NCI-H460 (cell line): ENCODE data around the gene NHLRC4. TPM values are rescaled to one million over a fixed set of nuclear protein-coding genes. Genes with fewer than 3 reads are reported as not detected.

Experiments
- DNase-seq: peaks from one replicate; pipeline ENCODE4 v3.0.0-alpha.2; 2016; ENCODE audit warnings: low read depth; ENCODE audit errors: extremely low read depth
- total RNA-seq: library from RNA; depleted of rRNA; stranded (reverse); fragments of >200 nt; shearing (Covaris generic); gene quantifications from 2 replicates; pipeline ENCODE4 v1.2.3, GENCODE V29; 2014

The NHLRC4 gene
- total RNA-seq, 1 experiment from 2014 or later: 0.35 TPM

GRCh38 chr16:530111-530817 lies 36.5 kb upstream of the NHLRC4 start:
- DNase-seq: no peak

GRCh38 chr16:531494-532125 lies 35.2 kb upstream of the NHLRC4 start:
- no peak for DNase-seq

DNA sequence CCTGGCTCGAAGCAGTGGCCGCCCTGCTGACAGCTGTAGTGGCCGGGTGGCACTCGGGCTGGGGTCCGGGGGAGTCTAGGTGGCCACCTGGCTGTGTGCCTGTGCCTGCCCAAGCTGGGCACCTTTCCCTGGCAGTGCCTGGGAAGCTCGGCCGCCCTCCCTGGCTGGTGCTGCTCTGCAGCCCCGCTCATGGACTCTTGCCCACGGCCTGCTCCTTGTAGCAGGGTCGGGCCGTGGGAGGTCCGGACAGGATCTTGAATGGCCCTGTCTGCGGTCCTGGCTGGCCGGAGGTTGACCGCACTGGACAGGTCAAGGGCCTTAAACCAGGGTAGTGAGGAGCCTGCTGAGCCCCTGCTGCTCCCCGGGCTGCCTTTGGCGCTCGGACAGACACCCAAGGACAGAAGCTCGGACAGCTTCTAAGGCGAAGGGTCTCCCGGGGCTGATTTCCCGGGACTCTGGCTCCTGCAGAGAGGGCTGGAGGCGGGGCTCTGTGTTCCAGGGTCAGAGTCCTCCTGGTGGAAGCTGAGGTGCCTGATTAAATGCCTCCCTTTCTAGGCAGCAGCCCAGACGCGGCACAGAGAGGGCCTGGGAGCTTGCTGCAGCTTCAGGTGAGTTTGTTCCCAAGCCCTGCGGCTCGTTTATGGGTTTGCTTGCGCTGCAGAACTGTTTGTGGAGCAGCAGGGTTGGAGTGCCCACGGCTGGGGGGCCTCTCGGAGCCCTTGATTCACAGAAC lies 33.2 kb upstream of the NHLRC4 start:
- no peak for DNase-seq

GRCh38 chr16:534135-534534 lies 32.7 kb upstream of the NHLRC4 start:
- DNase-seq: no peak

DNA sequence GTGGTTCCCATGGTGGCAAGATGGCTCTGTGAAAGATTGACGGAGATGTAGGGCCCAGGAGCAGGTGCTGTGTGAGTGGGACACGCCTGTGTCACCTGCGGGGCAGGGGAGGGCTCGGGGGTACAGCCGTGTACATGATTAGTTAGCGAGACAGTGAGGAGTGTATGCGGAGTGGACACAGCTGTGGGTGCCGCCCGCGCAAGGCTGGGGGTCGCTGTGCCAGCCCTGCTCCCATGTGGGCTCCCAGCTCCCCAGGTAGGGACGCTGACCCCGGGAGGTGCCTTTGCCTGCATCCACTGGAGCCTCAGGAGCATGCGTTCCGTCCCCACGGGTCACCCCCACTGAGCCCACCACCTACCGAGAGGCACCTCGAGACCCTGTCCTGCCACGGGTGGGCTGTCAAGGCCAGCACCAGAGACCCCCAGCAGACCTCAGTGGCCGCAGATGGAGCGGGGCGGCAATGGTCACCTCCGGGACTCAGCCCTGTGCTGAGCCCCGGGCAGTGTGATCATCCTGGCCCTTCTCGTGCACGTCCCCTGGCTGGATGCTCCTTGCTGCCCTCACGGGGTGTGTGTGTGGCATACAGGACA lies 31.9 kb upstream of the NHLRC4 start:
- DNase-seq: peak; percentile 49

GRCh38 chr16:535446-536405 lies 31.1 kb upstream of the NHLRC4 start:
- DNase-seq: peak; percentile 79

GRCh38 chr16:536746-537145 lies 30.1 kb upstream of the NHLRC4 start:
- no peak for DNase-seq

GRCh38 chr16:537415-538335 lies 29.1 kb upstream of the NHLRC4 start:
- DNase-seq: no peak

- DNase-seq: peak; percentile 17
Measured at GRCh38 chr16:539901-540530, 26.8 kb upstream of the NHLRC4 start.

DNA sequence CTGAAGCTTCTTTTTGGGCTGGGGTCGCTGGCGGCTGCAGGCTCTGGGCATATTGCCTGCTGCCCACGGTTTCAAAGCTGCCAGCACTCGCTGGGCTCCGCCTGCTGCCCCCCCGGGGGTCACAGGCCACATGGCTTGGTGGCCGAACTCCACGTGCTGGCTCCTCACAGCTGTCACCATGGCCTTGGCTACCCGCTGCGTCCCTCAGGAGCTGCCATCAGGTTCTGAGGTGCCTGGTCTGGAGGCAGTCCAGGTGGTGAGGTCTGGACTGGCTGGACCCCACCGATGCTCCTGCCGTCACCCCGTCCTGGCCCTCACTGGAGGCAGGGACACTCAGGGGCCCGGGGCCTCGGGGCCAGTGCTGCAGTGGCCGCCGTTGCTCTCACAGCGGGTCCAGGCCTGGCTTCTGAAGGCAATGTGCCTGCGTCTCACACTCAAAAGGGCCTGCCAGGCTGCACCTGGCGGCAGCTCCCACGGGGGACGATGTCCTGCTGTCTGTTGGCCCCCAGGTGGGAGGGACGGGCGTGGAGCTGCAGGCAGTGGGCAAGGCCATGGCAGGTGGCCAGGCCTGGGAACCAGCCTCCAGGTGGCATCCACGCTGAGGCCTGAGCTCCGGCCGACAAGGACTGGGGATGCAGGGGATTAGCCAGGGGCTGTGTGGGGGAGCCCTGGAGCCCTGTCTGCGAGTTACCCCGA lies 26.0 kb upstream of the NHLRC4 start:
- no peak for DNase-seq

- no peak for DNase-seq
Measured at GRCh38 chr16:543301-544164, 23.3 kb upstream of the NHLRC4 start.

GRCh38 chr16:544517-544916 lies 22.3 kb upstream of the NHLRC4 start:
- no peak for DNase-seq

DNA sequence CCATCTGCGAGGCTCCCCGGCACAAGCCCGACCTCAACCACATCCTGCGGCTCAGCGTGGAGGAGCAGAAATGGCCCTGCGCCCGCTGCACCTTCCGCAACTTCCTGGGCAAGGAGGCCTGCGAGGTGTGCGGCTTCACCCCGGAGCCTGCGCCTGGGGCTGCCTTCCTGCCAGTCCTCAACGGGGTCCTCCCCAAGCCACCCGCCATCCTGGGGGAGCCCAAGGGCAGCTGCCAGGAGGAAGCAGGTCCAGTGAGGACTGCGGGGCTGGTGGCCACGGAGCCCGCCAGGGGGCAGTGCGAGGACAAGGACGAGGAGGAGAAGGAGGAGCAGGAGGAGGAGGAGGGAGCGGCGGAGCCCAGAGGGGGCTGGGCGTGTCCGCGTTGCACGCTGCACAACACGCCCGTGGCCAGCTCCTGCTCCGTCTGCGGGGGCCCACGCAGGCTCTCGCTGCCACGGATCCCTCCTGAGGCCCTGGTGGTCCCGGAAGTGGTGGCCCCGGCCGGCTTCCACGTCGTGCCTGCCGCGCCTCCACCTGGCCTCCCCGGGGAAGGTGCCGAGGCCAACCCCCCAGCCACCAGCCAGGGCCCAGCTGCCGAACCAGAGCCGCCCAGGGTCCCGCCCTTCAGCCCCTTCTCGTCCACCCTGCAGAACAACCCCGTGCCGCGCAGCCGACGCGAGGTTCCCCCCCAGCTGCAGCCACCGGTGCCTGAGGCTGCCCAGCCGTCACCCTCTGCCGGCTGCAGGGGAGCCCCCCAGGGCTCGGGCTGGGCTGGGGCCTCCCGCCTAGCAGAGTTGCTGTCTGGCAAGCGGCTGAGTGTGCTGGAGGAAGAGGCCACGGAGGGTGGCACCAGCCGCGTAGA lies 19.7 kb upstream of the NHLRC4 start:
- DNase-seq: peak; percentile 51

- DNase-seq: no peak
Measured at GRCh38 chr16:548586-548985, 18.2 kb upstream of the NHLRC4 start.

DNA sequence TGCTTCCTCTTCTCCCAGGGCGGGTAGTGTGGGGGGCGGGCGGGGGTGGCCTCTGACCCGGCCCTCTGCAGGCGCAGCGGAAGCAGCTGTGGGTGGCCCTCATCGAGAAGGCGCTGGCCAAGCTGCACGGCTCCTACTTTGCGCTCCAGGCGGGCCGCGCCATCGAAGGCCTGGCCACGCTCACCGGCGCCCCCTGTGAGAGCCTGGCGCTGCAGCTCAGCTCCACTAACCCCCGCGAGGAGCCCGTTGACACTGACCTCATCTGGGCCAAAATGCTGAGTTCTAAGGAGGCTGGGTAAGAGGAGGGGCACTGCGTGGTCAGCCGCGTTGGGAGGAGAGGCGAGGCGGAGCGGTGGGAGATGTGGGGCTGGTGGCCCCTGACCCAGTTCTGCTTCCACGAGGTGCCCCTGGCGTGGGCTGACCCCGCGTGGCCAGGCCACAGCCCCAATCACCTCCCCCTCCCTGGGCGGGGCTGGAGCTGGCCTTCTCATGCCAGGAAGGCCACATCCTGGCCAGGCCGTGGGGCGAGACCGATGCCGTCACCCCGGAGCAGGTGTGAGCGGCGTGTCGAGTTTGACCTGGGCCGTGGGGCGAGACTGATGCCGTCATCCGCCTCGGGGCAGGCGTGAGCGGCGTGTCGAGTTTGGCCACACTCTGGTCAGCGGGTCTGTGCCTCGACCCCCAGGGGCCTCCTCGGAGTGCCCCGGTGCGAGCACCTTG lies 17.1 kb upstream of the NHLRC4 start:
- DNase-seq: no peak

GRCh38 chr16:551210-551609 lies 15.6 kb upstream of the NHLRC4 start:
- DNase-seq: no peak
